ENCODE measurements around the gene TCIRG1. TPM values are rescaled to one million over a fixed set of nuclear protein-coding genes. Genes with fewer than 3 reads are reported as not detected.

TCIRG1 gene
- total and polyA plus RNA-seq, 4 donors: 32.2 to 96.1 (median 44.5) TPM

- Histone ChIP-seq H3K27me3 (ENCODE audit: control insufficient read depth in 4 of 4, insufficient read depth in 4 of 4, low read length in 3 of 4) (no peaks in the 10 kb centered on the region), H3K9me3 (ENCODE audit: control insufficient read depth in 4 of 4, low read length in 3 of 4) (no peaks in the 10 kb centered on the region), H3K4me1 (ENCODE audit: control insufficient read depth in 4 of 4, insufficient read depth in 4 of 4, low read length in 3 of 4) (peaks cover 0 to 15% (median 10%) of the 10 kb centered on the region in 4 donors), H3K9ac (ENCODE audit: low read depth in 1 of 2, low read length in 2 of 2) (no peak within 1 kb of the TSS), H3K27ac (ENCODE audit: low read depth in 1 of 2, low read length in 2 of 2) (peak within 1 kb of the TSS; percentile 36 to 57), H3K36me3 (ENCODE audit: control insufficient read depth in 4 of 4, insufficient read depth in 3 of 4, low read depth in 1 of 4, low read length in 3 of 4) (peaks cover 0 to 2% (median 0%) of the 10 kb centered on the region in 4 donors), H3K4me3 (ENCODE audit: low read depth in 1 of 3, low read length in 3 of 3) (peak within 1 kb of the TSS in 2 of 3 donors; percentile 66 to 83)
- no peak for TF ChIP-seq HNF4G (IDR thresholded peaks at IDR 0.05)
- peak; percentile 26 for TF ChIP-seq SP1 (IDR thresholded peaks at IDR 0.05)
- DNase-seq (ENCODE audit: low spot score): peak; percentile 82
- 5% methylated on average over 64 of the region's 64 CpGs for WGBS
Measured at GRCh38 chr11:68003846-68004550, 34.8 kb upstream of the TCIRG1 start, which contains the start of gene UNC93B1. Gene UNC93B1, minus strand, starts transcription at chr11:68004097. Its CDS starts 54 bp downstream, at chr11:68004043.

- Histone ChIP-seq H3K27ac (ENCODE audit: low read depth in 1 of 2, low read length in 2 of 2) (no peak overlapping the region), H3K9ac (ENCODE audit: low read depth in 1 of 2, low read length in 2 of 2) (no peak overlapping the region), H3K9me3 (ENCODE audit: control insufficient read depth in 4 of 4, low read length in 3 of 4) (no peaks in the 10 kb centered on the region), H3K27me3 (ENCODE audit: control insufficient read depth in 4 of 4, insufficient read depth in 4 of 4, low read length in 3 of 4) (no peaks in the 10 kb centered on the region), H3K4me3 (ENCODE audit: low read depth in 1 of 3, low read length in 3 of 3) (no peak overlapping the region), H3K4me1 (ENCODE audit: control insufficient read depth in 4 of 4, insufficient read depth in 4 of 4, low read length in 3 of 4) (peaks cover 0 to 22% (median 14%) of the 10 kb centered on the region in 4 donors), H3K36me3 (ENCODE audit: control insufficient read depth in 4 of 4, insufficient read depth in 3 of 4, low read depth in 1 of 4, low read length in 3 of 4) (no peaks in the 10 kb centered on the region)
- 84% methylated on average over 14 of the region's 14 CpGs for WGBS
- no peak for TF ChIP-seq MAX (IDR thresholded peaks at IDR 0.05)
- no peak for TF ChIP-seq RXRA (IDR thresholded peaks at IDR 0.05)
- no peak for TF ChIP-seq NR2F2 (IDR thresholded peaks at IDR 0.05)
- TF ChIP-seq EGR1 (IDR thresholded peaks at IDR 0.05; ENCODE audit: low read depth in 2 of 2): no peak
- TF ChIP-seq SP1 (IDR thresholded peaks at IDR 0.05): no peak
- TF ChIP-seq YY1 (IDR thresholded peaks at IDR 0.05): no peak
- TF ChIP-seq JUND (IDR thresholded peaks at IDR 0.05): no peak
- no peak for TF ChIP-seq HNF4A (conservative IDR thresholded peaks at IDR 0.05)
- TF ChIP-seq TAF1 (conservative IDR thresholded peaks at IDR 0.05): no peak
- no peak for TF ChIP-seq CTCF (IDR thresholded peaks at IDR 0.05; ENCODE audit: low read depth, low read length, missing input control)
- TF ChIP-seq FOXA2 (IDR thresholded peaks at IDR 0.05): no peak
- no peak for TF ChIP-seq FOXA1 (IDR thresholded peaks at IDR 0.05)
- TF ChIP-seq HNF4G (IDR thresholded peaks at IDR 0.05): no peak
- TF ChIP-seq ATF3 (IDR thresholded peaks at IDR 0.05): no peak
- no peak for TF ChIP-seq RAD21 (IDR thresholded peaks at IDR 0.05)
- TF ChIP-seq GABPA (IDR thresholded peaks at IDR 0.05 in 1 of 2, conservative IDR thresholded peaks at IDR 0.05 in 1 of 2): no peak
- TF ChIP-seq REST (IDR thresholded peaks at IDR 0.05): no peak
- DNase-seq (ENCODE audit: low spot score): no peak
Measured at GRCh38 chr11:68004551-68005335, 34.1 kb upstream of the TCIRG1 start.
